SH-SY5Y (cell line): ENCODE data around the gene ADM.

Experiments
- GATA2 ChIP-seq: IDR thresholded peaks from 2 replicates; pipeline ENCODE4 v1.6.1; 2011; ENCODE audit warnings: mild to moderate bottlenecking, low read depth, low read length
- GATA3 ChIP-seq: IDR thresholded peaks from 2 replicates; pipeline ENCODE4 v1.6.1; 2011; ENCODE audit warnings: low read depth, mild to moderate bottlenecking, low read length, moderate library complexity

- TF ChIP-seq GATA2 (no peak), GATA3 (no peak)
Observed at GRCh38 chr11:10333490-10333889, 28.6 kb downstream of the ADM start.
